Transverse colon (tissue), 3 donors: ENCODE data around the gene ORC3.

Source experiments
- EP300 ChIP-seq: sonication (generic); formaldehyde crosslinking; IDR thresholded peaks from one replicate; pipeline ENCODE4 v1.6.1; 2017; ENCODE audit warnings: antibody characterized with exemption, low read depth
- TF ChIP-seq, protein P1 (sequence below), 5 experiments: fragments of 200-600 bp in 3 of 5; fragments of 450-650 bp in 2 of 5; sonication (generic) in 3 of 5; IDR thresholded peaks; 1 replicate in 2 of 5; 2 replicates in 3 of 5; pipeline ENCODE4 v1.5.1; 2016 to 2017; ENCODE audit warnings: antibody characterized with exemption in 5 of 5, inconsistent platforms in 3 of 5, mild to moderate bottlenecking in 2 of 5, moderate library complexity in 1 of 5

DNA sequence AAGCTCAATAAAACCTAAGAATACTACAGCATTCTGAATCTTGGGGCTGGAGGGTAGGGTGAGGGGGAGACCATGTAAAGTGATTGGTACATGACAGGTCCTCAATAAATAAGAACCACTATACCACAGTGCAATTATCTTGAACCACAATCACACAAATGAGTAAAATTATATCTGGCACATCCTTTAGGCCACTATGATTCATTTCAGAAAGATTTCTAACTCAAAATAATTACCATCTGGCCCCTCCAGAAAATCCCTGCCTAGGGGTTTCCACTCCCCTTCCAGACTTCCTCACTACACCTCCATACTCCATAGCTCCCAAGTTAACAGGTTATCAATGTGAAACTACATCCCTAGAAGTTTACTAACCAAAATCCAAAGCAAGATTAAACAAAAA, 92.4 kb downstream of the ORC3 start:
- TF ChIP-seq, protein P1, sequence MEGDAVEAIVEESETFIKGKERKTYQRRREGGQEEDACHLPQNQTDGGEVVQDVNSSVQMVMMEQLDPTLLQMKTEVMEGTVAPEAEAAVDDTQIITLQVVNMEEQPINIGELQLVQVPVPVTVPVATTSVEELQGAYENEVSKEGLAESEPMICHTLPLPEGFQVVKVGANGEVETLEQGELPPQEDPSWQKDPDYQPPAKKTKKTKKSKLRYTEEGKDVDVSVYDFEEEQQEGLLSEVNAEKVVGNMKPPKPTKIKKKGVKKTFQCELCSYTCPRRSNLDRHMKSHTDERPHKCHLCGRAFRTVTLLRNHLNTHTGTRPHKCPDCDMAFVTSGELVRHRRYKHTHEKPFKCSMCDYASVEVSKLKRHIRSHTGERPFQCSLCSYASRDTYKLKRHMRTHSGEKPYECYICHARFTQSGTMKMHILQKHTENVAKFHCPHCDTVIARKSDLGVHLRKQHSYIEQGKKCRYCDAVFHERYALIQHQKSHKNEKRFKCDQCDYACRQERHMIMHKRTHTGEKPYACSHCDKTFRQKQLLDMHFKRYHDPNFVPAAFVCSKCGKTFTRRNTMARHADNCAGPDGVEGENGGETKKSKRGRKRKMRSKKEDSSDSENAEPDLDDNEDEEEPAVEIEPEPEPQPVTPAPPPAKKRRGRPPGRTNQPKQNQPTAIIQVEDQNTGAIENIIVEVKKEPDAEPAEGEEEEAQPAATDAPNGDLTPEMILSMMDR (IDR thresholded peaks at IDR 0.05) = no peak
- TF ChIP-seq EP300 = no peak
